GM12891 (cell line): Measurements from ENCODE around the gene LRRTM3.

Experiments
- POLR2A ChIP-seq: IDR thresholded peaks from 2 replicates; pipeline ENCODE4 v1.6.1; 2011; ENCODE audit warnings: low read depth, low read length, control low read depth
- SPI1 ChIP-seq: IDR thresholded peaks from 2 replicates; pipeline ENCODE4 v1.6.1; 2011; ENCODE audit warnings: low read depth, low read length, control low read depth
- TAF1 ChIP-seq: IDR thresholded peaks from 2 replicates; pipeline ENCODE4 v1.6.1; 2011; ENCODE audit warnings: low read depth, low read length, control low read depth

DNA sequence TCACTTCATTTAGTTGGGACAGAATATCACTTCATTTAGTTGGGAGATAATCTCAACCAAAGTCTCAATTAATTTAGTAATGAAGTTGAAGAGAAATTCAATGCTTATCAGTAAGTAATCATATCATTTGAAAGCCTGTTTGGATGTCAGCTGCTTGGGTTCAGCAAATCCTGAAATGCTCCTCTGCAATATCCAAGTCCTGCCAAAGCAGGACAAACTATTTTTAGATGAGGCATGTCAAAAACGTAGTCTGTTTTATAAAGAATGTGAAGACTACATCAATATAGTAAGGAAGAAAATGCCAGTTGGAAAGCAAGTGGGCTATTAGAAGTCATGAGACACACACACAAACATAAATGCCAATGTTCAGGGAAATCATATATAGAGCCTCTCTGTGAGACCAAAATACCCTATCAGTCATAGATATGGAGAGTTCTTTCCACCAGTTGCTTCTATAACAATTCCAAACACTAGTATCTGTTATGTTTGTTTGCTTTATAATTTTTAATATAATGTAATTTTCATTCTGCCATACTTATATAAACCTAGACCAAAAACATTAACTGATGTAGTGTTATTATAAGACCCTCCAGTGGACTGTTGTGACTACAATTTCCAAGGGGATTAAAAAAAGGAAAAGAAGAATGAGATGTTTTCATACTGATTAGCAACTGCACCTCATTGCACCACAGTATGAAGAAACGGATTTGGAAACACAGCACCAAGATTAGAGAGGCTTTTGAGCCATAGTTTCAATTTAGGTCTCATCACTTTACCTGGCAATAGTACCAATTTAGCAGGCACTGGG lies 160.7 kb downstream of the LRRTM3 start:
- TF ChIP-seq SPI1 = no peak
- TF ChIP-seq TAF1 = no peak
- no peak for TF ChIP-seq POLR2A
